Right lobe of liver (tissue), 4 donors: ENCODE results near the gene NCBP1.

ENCODE experiments used
- POLR2A ChIP-seq: fragments of 450-650 bp; IDR thresholded peaks from one replicate; pipeline ENCODE4 v1.6.1; 2017; ENCODE audit warnings: antibody characterized with exemption, mild to moderate bottlenecking
- TF ChIP-seq, protein P1 (sequence below), 4 donors: fragments of 200-600 bp in 3 of 4; fragments of 450-650 bp in 1 of 4; IDR thresholded peaks; one replicate each; pipeline versions ENCODE4 v1.5.1 to v1.8.0; 2016 to 2022; ENCODE audit warnings: antibody characterized with exemption in 4 of 4, mild to moderate bottlenecking in 2 of 4
- donor health status: DM: no; HTN: no; CAD: no.
- donor health status: DM: no; HTN: no; CAD: no.
- donor health status: DM: no; HTN: yes; CAD: no.

DNA sequence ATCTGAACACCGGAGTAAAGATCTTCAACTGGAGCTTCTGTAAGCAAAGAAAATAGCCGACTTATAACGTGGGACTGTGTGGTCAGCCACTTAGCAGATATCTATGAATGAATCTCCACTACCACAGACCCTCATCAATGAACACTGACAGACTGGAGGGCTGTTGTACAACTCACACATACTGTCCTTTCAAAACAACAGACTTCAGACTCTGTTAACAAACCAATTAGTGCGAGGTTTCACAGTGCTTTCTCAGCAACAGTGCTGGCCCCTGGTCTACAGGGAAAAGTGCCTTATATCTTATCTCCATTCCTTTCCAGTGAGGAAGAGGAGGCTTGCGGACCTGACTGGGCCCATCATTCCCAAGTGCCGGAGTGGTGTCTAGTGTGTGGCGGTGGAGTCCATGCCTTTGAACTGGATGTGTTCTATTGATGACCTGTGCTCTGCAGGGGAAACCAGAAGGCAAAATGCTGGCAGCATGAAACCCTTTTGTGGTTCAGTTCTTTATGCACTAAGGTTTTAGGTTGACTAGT, 34.2 kb upstream of the NCBP1 start:
- TF ChIP-seq POLR2A = no peak
- TF ChIP-seq, protein P1, sequence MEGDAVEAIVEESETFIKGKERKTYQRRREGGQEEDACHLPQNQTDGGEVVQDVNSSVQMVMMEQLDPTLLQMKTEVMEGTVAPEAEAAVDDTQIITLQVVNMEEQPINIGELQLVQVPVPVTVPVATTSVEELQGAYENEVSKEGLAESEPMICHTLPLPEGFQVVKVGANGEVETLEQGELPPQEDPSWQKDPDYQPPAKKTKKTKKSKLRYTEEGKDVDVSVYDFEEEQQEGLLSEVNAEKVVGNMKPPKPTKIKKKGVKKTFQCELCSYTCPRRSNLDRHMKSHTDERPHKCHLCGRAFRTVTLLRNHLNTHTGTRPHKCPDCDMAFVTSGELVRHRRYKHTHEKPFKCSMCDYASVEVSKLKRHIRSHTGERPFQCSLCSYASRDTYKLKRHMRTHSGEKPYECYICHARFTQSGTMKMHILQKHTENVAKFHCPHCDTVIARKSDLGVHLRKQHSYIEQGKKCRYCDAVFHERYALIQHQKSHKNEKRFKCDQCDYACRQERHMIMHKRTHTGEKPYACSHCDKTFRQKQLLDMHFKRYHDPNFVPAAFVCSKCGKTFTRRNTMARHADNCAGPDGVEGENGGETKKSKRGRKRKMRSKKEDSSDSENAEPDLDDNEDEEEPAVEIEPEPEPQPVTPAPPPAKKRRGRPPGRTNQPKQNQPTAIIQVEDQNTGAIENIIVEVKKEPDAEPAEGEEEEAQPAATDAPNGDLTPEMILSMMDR (IDR thresholded peaks at IDR 0.05) = no peak
